Progenitor cell of endocrine pancreas (in vitro differentiated cells): ENCODE data around the gene TAB2. TPM values are rescaled to one million over a fixed set of nuclear protein-coding genes. Genes with fewer than 3 reads are reported as not detected.
"Not testable (repeated sequence)": the region's sequence is repeated elsewhere in the genome, so short reads cannot be mapped to it uniquely, and the experiment has no call there.

ENCODE experiments used
- DNase-seq: peaks from one replicate; pipeline ENCODE4 v3.0.0; 2021; ENCODE audit warnings: low spot score; ENCODE audit not compliant: unreplicated experiment
- H3K27ac Mint-ChIP-seq: 2 replicates; pipeline ENCODE4 v1.8.0; 2021; ENCODE audit warnings: mild to moderate bottlenecking, moderate library complexity, mixed read lengths
- H3K27me3 Mint-ChIP-seq: 2 replicates; pipeline ENCODE4 v1.8.0; 2021; ENCODE audit warnings: mixed read lengths
- H3K36me3 Mint-ChIP-seq: 2 replicates; pipeline ENCODE4 v1.8.0; 2022; ENCODE audit warnings: mixed read lengths; ENCODE audit not compliant: insufficient read depth
- H3K4me1 Mint-ChIP-seq: 2 replicates; pipeline ENCODE4 v1.8.0; 2021; ENCODE audit warnings: low read depth, mixed read lengths
- H3K4me3 Mint-ChIP-seq: 2 replicates; pipeline ENCODE4 v1.8.0; 2021; ENCODE audit warnings: low read depth, mild to moderate bottlenecking, moderate library complexity, mixed read lengths
- H3K9me3 Mint-ChIP-seq: 2 replicates; pipeline ENCODE4 v1.8.0; 2021; ENCODE audit warnings: low read depth, mixed read lengths
- CTCF ChIP-seq: fragments of 200-600 bp; sonication (generic); IDR thresholded peaks from one replicate; pipeline ENCODE4 v1.5.0; 2021; ENCODE audit warnings: antibody characterized with exemption, mild to moderate bottlenecking; ENCODE audit not compliant: unreplicated experiment
- total RNA-seq: library from RNA; stranded (reverse); gene quantifications from 2 replicates; pipeline ENCODE4 v1.2.1, GENCODE V29; 2021

The TAB2 gene
- total RNA-seq, 1 donor from 2014 or later, result 58.0 TPM

- no peaks in the 10 kb centered on the region for H3K9me3 Mint-ChIP-seq
- DNase-seq, result no peak
- H3K27me3 Mint-ChIP-seq, result peaks cover 23% of the 10 kb centered on the region
- no peaks in the 10 kb centered on the region for H3K4me1 Mint-ChIP-seq
- H3K36me3 Mint-ChIP-seq, result no peaks in the 10 kb centered on the region
- no peak for TF ChIP-seq CTCF
- H3K27ac Mint-ChIP-seq, result no peak overlapping the region
- H3K4me3 Mint-ChIP-seq, result no peak overlapping the region
These were observed 141.3 kb downstream of the TAB2 start for GRCh38 chr6:149458806-149459205.

GRCh38 chr6:149459761-149460160, 142.2 kb downstream of the TAB2 start:
- H3K27ac Mint-ChIP-seq, result no peak overlapping the region
- H3K36me3 Mint-ChIP-seq, result no peaks in the 10 kb centered on the region
- peaks cover 19% of the 10 kb centered on the region for H3K27me3 Mint-ChIP-seq
- H3K9me3 Mint-ChIP-seq, result no peaks in the 10 kb centered on the region
- TF ChIP-seq CTCF, result no peak
- no peak overlapping the region for H3K4me3 Mint-ChIP-seq
- no peak for DNase-seq
- no peaks in the 10 kb centered on the region for H3K4me1 Mint-ChIP-seq

GRCh38 chr6:149460249-149460648, 142.7 kb downstream of the TAB2 start:
- not testable (repeated sequence) for H3K4me1 Mint-ChIP-seq, DNase-seq, H3K27ac Mint-ChIP-seq, H3K36me3 Mint-ChIP-seq, H3K4me3 Mint-ChIP-seq, H3K9me3 Mint-ChIP-seq
- H3K27me3 Mint-ChIP-seq, result peaks cover 14% of the 10 kb centered on the region

Other genes with a start within 250 kb of the TAB2 start
- 2.7 and 3.6 TPM in 2 replicates for gene SUMO4, start 82.5 kb downstream of the TAB2 start, total RNA-seq
- 0.48 and 0.71 TPM in 2 replicates for gene ZC3H12D, start 167.3 kb downstream of the TAB2 start, total RNA-seq
- gene PPIL4, start 228.3 kb downstream of the TAB2 start, total RNA-seq, result 37.2 and 38.3 TPM in 2 replicates
- 25.9 and 26.3 TPM in 2 replicates for gene GINM1, start 248.7 kb downstream of the TAB2 start, total RNA-seq